ENCODE results near the gene LEMD2. TPM values are rescaled to one million over a fixed set of nuclear protein-coding genes. Genes with fewer than 3 reads are reported as not detected.

The LEMD2 gene
- total RNA-seq, 4 donors from 2014 or later: 37.7 to 47.2 (median 42.3) TPM

- intact Hi-C loops (cut with DNase I): no loop called here
- TF ChIP-seq CTCF (IDR thresholded peaks at IDR 0.05) (no peak), POLR2A (IDR thresholded peaks at IDR 0.05) (no peak)
Observed at GRCh38 chr6:33724102-33725023, 64.6 kb downstream of the LEMD2 start.

GRCh38 chr6:33723371-33724085 is 65.4 kb downstream of the LEMD2 start:
- Histone ChIP-seq H3K27me3 (peaks cover 0 to 14% (median 0%) of the 10 kb centered on the region in 4 donors), H3K9me3 (no peaks in the 10 kb centered on the region), H3K4me1 (peaks cover 3 to 30% (median 23%) of the 10 kb centered on the region in 3 donors), H3K27ac (peak overlapping the region; percentile 29 to 84 (median 77)), H3K36me3 (no peaks in the 10 kb centered on the region), H3K4me3 (no peak overlapping the region)
- intact Hi-C loops (cut with DNase I): no loop called here
- TF ChIP-seq POLR2A (IDR thresholded peaks at IDR 0.05) (no peak), CTCF (IDR thresholded peaks at IDR 0.05) (no peak)
- 55 to 61% methylated on average over 3 of the region's 3 CpGs for WGBS, 2 donors
- DNase-seq: no peak

More at GRCh38 chr6:33724102-33725023, 64.6 kb downstream of the LEMD2 start:
- 68 to 77% methylated on average over 12 to 13 of the region's 13 CpGs for WGBS, 2 donors
- Histone ChIP-seq H3K27ac (peak overlapping the region; percentile 29 to 84 (median 77)), H3K4me1 (peaks cover 3 to 21% (median 15%) of the 10 kb centered on the region in 3 donors), H3K4me3 (no peak overlapping the region), H3K9me3 (no peaks in the 10 kb centered on the region), H3K36me3 (no peaks in the 10 kb centered on the region), H3K27me3 (peaks cover 0 to 14% (median 0%) of the 10 kb centered on the region in 4 donors)
- DNase-seq: no peak

- peak overlapping the region; percentile 15 to 84 (median 77) for H3K27ac ChIP-seq
- WGBS, 2 donors: 70 to 88% methylated on average over 4 to 5 of the region's 5 CpGs
Observed at GRCh38 chr6:33722103-33722623, 66.8 kb downstream of the LEMD2 start.

GRCh38 chr6:33721508-33721907 is 67.4 kb downstream of the LEMD2 start:
- Histone ChIP-seq H3K27me3 (peaks cover 0 to 7% (median 0%) of the 10 kb centered on the region in 4 donors), H3K4me1 (peaks cover 11 to 50% (median 40%) of the 10 kb centered on the region in 3 donors), H3K27ac (peak overlapping the region; percentile 71 to 84 (median 77)), H3K36me3 (no peaks in the 10 kb centered on the region), H3K4me3 (no peak overlapping the region), H3K9me3 (no peaks in the 10 kb centered on the region)
- DNase-seq: no peak
- TF ChIP-seq CTCF (IDR thresholded peaks at IDR 0.05) (no peak), POLR2A (IDR thresholded peaks at IDR 0.05) (no peak)
- intact Hi-C loops (cut with DNase I): no loop called here
- 47 to 48% methylated on average over 5 of the region's 5 CpGs for WGBS, 2 donors

More at GRCh38 chr6:33722103-33722623, 66.8 kb downstream of the LEMD2 start:
- DNase-seq: no peak
- Histone ChIP-seq H3K4me1 (peaks cover 4 to 43% (median 37%) of the 10 kb centered on the region in 3 donors), H3K9me3 (no peaks in the 10 kb centered on the region), H3K27me3 (peaks cover 0 to 11% (median 0%) of the 10 kb centered on the region in 4 donors), H3K36me3 (no peaks in the 10 kb centered on the region), H3K4me3 (no peak overlapping the region)
- no peak for TF ChIP-seq POLR2A (IDR thresholded peaks at IDR 0.05)
- no peak for TF ChIP-seq CTCF (IDR thresholded peaks at IDR 0.05)
- intact Hi-C loops (cut with DNase I): no loop called here

Other genes with a start within 250 kb of the LEMD2 start
- 10 to 100 TPM; 14.3 to 26.2 (median 20.0) TPM for gene BAK1, start 208.9 kb downstream of the LEMD2 start, total RNA-seq
- gene ITPR3, start 167.8 kb downstream of the LEMD2 start, total RNA-seq: 10 to 100 TPM; 21.8 to 39.2 (median 35.3) TPM
- 10 to 100 TPM in 3 of 4 donors, 1 to 10 TPM in 1; 7.8 to 36.8 (median 13.7) TPM for gene UQCC2, start 77.4 kb downstream of the LEMD2 start, total RNA-seq
- gene IP6K3, start 42.2 kb downstream of the LEMD2 start, total RNA-seq: 1 to 10 TPM in 2 of 4 donors, under 1 TPM in 1, not detected in 1; 0.75 to 5.5 (median 1.7) TPM
- gene MLN, start 14.9 kb upstream of the LEMD2 start, total RNA-seq: not detected

Measured in esophagus squamous epithelium (tissue), 5 donors.